Endothelial cell of coronary artery (primary cell): ENCODE data around the gene HUWE1. TPM values are rescaled to one million over a fixed set of nuclear protein-coding genes. Genes with fewer than 3 reads are reported as not detected.

Experiments
- total RNA-seq: library from RNA; depleted of rRNA; stranded (reverse); fragments of >200 nt; gene quantifications from 2 replicates; pipeline ENCODE4 v1.2.3, GENCODE V29; 2014

Gene HUWE1, protein sequence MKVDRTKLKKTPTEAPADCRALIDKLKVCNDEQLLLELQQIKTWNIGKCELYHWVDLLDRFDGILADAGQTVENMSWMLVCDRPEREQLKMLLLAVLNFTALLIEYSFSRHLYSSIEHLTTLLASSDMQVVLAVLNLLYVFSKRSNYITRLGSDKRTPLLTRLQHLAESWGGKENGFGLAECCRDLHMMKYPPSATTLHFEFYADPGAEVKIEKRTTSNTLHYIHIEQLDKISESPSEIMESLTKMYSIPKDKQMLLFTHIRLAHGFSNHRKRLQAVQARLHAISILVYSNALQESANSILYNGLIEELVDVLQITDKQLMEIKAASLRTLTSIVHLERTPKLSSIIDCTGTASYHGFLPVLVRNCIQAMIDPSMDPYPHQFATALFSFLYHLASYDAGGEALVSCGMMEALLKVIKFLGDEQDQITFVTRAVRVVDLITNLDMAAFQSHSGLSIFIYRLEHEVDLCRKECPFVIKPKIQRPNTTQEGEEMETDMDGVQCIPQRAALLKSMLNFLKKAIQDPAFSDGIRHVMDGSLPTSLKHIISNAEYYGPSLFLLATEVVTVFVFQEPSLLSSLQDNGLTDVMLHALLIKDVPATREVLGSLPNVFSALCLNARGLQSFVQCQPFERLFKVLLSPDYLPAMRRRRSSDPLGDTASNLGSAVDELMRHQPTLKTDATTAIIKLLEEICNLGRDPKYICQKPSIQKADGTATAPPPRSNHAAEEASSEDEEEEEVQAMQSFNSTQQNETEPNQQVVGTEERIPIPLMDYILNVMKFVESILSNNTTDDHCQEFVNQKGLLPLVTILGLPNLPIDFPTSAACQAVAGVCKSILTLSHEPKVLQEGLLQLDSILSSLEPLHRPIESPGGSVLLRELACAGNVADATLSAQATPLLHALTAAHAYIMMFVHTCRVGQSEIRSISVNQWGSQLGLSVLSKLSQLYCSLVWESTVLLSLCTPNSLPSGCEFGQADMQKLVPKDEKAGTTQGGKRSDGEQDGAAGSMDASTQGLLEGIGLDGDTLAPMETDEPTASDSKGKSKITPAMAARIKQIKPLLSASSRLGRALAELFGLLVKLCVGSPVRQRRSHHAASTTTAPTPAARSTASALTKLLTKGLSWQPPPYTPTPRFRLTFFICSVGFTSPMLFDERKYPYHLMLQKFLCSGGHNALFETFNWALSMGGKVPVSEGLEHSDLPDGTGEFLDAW (N-terminal part only)
- total RNA-seq, result 96.2 and 102 TPM in 2 replicates

DNA sequence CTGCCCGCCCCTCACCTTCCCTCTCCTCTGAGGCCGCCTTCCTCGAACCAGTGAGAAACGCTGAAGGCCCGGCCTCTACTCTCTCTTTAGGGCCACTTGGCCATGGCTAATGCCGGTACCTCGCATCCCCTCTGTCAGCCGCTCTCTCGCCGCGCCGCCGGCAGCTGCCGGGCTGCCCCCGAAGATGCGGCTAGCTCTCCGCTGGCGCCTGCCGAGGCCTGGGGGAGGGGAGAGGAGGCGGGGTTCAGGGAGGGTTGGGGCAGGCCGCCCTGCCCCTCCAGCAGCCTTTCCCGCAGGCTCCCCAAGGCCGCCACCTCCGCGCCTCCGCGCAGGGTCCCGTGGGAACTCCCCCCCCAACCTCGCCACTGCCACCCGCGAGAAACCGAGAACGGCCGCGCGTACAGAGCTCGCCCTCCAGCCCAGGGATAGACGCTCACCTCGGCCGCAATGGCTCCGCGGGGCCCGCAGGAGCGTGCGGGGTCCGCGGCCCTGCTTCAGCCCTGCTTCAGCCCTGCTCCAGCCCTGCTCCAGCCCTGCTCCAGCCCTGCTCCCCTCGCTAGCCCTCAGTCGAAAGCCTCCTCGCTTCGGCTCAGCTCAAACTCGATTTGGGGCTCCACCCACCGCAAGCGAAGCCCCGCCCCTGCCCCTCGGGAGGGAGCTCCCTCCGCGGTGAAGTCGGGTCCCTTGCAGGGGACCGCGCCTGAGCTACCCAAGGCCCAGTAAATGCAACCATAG is at the start of gene HUWE1:
Gene HUWE1, minus strand, starts transcription at position 569 of the 735 bp plus-strand sequence. CDS start 32,612 bp downstream, outside the sequence.

